CD4-positive, alpha-beta T cell (primary cell): ENCODE data around the gene MCF2L2. TPM values are rescaled to one million over a fixed set of nuclear protein-coding genes. Genes with fewer than 3 reads are reported as not detected.

Experiments used
- ATAC-seq: fragments of 200-7000 bp; cut with Tn5 transposase; one replicate; pipeline ENCODE4 v1.10.0; 2022; ENCODE audit warnings: mild to moderate bottlenecking; ENCODE audit not compliant: poor library complexity
- CTCF ChIA-PET: fragments of 350-600 bp; sonication (Branson Sonifier 250); formaldehyde crosslinking; loops from one replicate; lab custom pipeline; 2021; ENCODE audit warnings: antibody characterized with exemption, inconsistent platforms; lab: Charles Lee
- POLR2A ChIA-PET: fragments of 350-600 bp; sonication (Branson Sonifier 250); formaldehyde crosslinking; loops from one replicate; lab custom pipeline; 2021; ENCODE audit warnings: antibody characterized with exemption, inconsistent platforms; lab: Charles Lee
- DNase-seq, 14 experiments: peaks; one replicate each; pipeline ENCODE4 v3.0.0-alpha.2; 2013 to 2020; ENCODE audit warnings: mixed read lengths in 2 of 14
- H3K27ac ChIP-seq, 2 donors: one replicate each; pipeline versions ENCODE4 v1.5.1 to v1.7.0; 2013; ENCODE audit warnings: low read length in 2 of 2, low read depth in 1 of 2, mild to moderate bottlenecking in 1 of 2
- H3K27me3 ChIP-seq, 2 experiments: 1 replicate in 1 of 2; 2 replicates in 1 of 2; pipeline versions ENCODE4 v1.6.1 to v1.7.0; 2013; ENCODE audit warnings: low read length in 2 of 2, control low read depth in 1 of 2, mild to moderate bottlenecking in 1 of 2, moderate library complexity in 1 of 2; ENCODE audit not compliant: insufficient read depth in 2 of 2, control insufficient read depth in 1 of 2
- H3K36me3 ChIP-seq: one replicate; pipeline ENCODE4 v1.6.1; 2013; ENCODE audit warnings: low read length, control low read depth; ENCODE audit not compliant: insufficient read depth
- H3K4me1 ChIP-seq: one replicate; pipeline ENCODE4 v1.6.1; 2013; ENCODE audit warnings: low read length, control low read depth; ENCODE audit not compliant: insufficient read depth
- H3K4me3 ChIP-seq: one replicate; pipeline ENCODE4 v1.5.1; 2013; ENCODE audit warnings: mild to moderate bottlenecking, low read length, moderate library complexity
- H3K9me3 ChIP-seq, 2 experiments: 1 replicate in 1 of 2; 2 replicates in 1 of 2; pipeline versions ENCODE4 v1.6.1 to v1.7.0; 2013; ENCODE audit warnings: low read length in 2 of 2, mild to moderate bottlenecking in 2 of 2, control low read depth in 1 of 2, moderate library complexity in 1 of 2; ENCODE audit not compliant: control insufficient read depth in 1 of 2, insufficient read depth in 1 of 2
- H3K27ac Mint-ChIP-seq: one replicate; pipeline ENCODE4 v1.8.0; 2020; ENCODE audit warnings: mixed read lengths
- H3K27me3 Mint-ChIP-seq: one replicate; pipeline ENCODE4 v1.8.0; 2021; ENCODE audit warnings: mixed read lengths
- H3K36me3 Mint-ChIP-seq: one replicate; pipeline ENCODE4 v1.8.0; 2021; ENCODE audit warnings: low read depth, mixed read lengths
- H3K4me1 Mint-ChIP-seq: one replicate; pipeline ENCODE4 v1.8.0; 2021; ENCODE audit warnings: low read depth, mixed read lengths
- H3K4me3 Mint-ChIP-seq: one replicate; pipeline ENCODE4 v1.8.0; 2020; ENCODE audit warnings: mild to moderate bottlenecking, mixed read lengths
- H3K9me3 Mint-ChIP-seq: one replicate; pipeline ENCODE4 v1.8.0; 2020; ENCODE audit warnings: mixed read lengths
- intact Hi-C, 2 experiments: fragments of 100-400 bp; cut with DNase I in 1 of 2; cut with micrococcal nuclease in 1 of 2; formaldehyde crosslinking; loops; one replicate each; pipeline versions ENCODE4 v1.15.1 to v1.9.0; 2023 to 2025; cut with DNase I, micrococcal nuclease
- total RNA-seq, 174 experiments: library from RNA in 2 of 174; stranded (reverse) in 2 of 174; gene quantifications; one replicate each; pipeline ENCODE4 v1.2.3 and lab custom pipeline; 2021 to 2026
- TF ChIP-seq, protein P1 (sequence below): fragments of 200-600 bp; IDR thresholded peaks from one replicate; pipeline ENCODE4 v1.8.0; 2022; ENCODE audit warnings: antibody characterized with exemption, mild to moderate bottlenecking

The MCF2L2 gene
- total RNA-seq, 2 experiments from 2014 or later, result 3.8 to 4.1 TPM

DNA sequence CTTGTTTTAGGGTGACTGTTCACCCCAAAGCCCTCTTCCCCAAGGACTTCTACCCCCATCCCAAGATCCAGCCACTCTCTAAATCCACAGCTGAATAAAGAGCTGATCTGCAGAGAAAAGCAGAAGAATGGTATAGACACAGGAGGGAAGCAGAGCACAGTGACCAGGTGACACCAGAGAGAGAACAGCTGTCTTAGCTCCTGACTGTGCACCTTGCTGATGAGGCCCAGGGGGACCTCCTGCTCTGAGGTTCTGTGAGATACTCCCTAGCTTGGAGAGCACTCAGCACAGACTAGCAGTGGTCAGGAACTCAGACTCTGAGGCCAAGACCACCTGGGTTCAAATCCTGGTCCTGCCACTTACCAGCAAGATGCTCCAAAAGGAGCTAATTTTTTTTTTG, 17.7 kb downstream of the MCF2L2 start:
- H3K27ac ChIP-seq, result no peak overlapping the region
- H3K9me3 Mint-ChIP-seq, result no peaks in the 10 kb centered on the region
- no peaks in the 10 kb centered on the region for H3K36me3 Mint-ChIP-seq
- H3K36me3 ChIP-seq, result no peaks in the 10 kb centered on the region
- DNase-seq (no peak), ATAC-seq (no peak)
- TF ChIP-seq, protein P1, sequence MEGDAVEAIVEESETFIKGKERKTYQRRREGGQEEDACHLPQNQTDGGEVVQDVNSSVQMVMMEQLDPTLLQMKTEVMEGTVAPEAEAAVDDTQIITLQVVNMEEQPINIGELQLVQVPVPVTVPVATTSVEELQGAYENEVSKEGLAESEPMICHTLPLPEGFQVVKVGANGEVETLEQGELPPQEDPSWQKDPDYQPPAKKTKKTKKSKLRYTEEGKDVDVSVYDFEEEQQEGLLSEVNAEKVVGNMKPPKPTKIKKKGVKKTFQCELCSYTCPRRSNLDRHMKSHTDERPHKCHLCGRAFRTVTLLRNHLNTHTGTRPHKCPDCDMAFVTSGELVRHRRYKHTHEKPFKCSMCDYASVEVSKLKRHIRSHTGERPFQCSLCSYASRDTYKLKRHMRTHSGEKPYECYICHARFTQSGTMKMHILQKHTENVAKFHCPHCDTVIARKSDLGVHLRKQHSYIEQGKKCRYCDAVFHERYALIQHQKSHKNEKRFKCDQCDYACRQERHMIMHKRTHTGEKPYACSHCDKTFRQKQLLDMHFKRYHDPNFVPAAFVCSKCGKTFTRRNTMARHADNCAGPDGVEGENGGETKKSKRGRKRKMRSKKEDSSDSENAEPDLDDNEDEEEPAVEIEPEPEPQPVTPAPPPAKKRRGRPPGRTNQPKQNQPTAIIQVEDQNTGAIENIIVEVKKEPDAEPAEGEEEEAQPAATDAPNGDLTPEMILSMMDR, result no peak
- no peaks in the 10 kb centered on the region for H3K4me1 Mint-ChIP-seq
- no peaks in the 10 kb centered on the region for H3K9me3 ChIP-seq
- H3K4me3 ChIP-seq, result no peak overlapping the region
- POLR2A ChIA-PET, result no interaction called here
- CTCF ChIA-PET, result no interaction called here
- no peak overlapping the region for H3K4me3 Mint-ChIP-seq
- H3K4me1 ChIP-seq, result no peaks in the 10 kb centered on the region
- no peak overlapping the region for H3K27ac Mint-ChIP-seq
- no peaks in the 10 kb centered on the region for H3K27me3 Mint-ChIP-seq
- intact Hi-C loops, result no loop called here
- no peaks in the 10 kb centered on the region for H3K27me3 ChIP-seq

DNA sequence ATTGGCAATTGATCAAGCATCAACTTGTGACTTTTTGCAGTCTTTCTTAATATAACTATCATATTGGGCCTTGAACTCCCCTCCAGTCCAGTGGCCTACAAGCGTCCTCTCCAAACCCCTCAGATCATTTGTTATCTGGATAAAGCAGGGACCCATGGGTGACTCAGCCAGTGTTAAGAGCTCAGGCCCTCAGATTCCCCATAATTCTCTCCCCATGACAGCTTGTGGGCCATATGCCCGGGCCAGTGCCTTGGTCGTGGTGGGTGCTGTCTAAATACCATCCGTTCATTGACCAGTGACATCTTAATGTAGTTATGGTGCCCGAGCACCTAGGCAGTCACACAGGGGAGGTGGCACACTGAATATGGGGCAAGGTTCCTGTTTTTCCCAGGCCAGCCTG, 18.1 kb downstream of the MCF2L2 start:
- ChIA-PET CTCF (no interaction called here), POLR2A (no interaction called here)
- DNase-seq, result no peak
- H3K27me3 Mint-ChIP-seq, result no peaks in the 10 kb centered on the region
- TF ChIP-seq, protein P1, result no peak
- no peak for ATAC-seq
- Histone ChIP-seq H3K4me3 (no peak overlapping the region), H3K27ac (no peak overlapping the region), H3K36me3 (no peaks in the 10 kb centered on the region), H3K9me3 (no peaks in the 10 kb centered on the region), H3K4me1 (no peaks in the 10 kb centered on the region), H3K27me3 (no peaks in the 10 kb centered on the region)
- intact Hi-C loops, result no loop called here
- H3K36me3 Mint-ChIP-seq, result no peaks in the 10 kb centered on the region
- H3K27ac Mint-ChIP-seq, result no peak overlapping the region
- H3K9me3 Mint-ChIP-seq, result no peaks in the 10 kb centered on the region
- no peaks in the 10 kb centered on the region for H3K4me1 Mint-ChIP-seq
- no peak overlapping the region for H3K4me3 Mint-ChIP-seq

DNA sequence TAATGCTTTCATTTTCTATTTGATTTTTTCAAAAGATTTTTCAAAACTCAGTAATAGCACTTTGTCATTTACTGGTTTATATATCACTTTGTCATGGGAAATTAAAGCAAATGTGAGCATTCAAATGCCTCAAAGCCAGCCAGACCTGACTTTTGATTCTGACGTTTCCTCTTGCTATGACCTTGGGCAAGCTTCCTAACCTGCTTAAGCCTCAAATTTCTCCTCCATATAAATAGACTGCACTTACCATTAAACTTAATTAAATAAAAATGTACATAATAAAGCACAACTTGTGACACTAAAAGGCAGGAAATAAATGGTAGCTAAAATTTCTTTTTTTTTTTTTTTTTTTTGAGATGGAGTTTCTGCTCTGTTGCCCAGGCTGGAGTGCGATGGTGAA, 19.2 kb downstream of the MCF2L2 start:
- DNase-seq (no peak), ATAC-seq (no peak)
- Histone ChIP-seq H3K36me3 (no peaks in the 10 kb centered on the region), H3K9me3 (no peaks in the 10 kb centered on the region), H3K4me3 (no peak overlapping the region), H3K27ac (no peak overlapping the region), H3K4me1 (peaks cover 5% of the 10 kb centered on the region), H3K27me3 (no peaks in the 10 kb centered on the region)
- Mint-ChIP-seq H3K36me3 (no peaks in the 10 kb centered on the region), H3K27ac (no peak overlapping the region), H3K9me3 (no peaks in the 10 kb centered on the region), H3K4me3 (no peak overlapping the region), H3K4me1 (no peaks in the 10 kb centered on the region), H3K27me3 (no peaks in the 10 kb centered on the region)
- CTCF ChIA-PET, result interaction anchor here (0.7 kb wide), 1 partner anchor 247 kb away, joined by 3 read pairs; no protein-coding TSS in a partner anchor
- intact Hi-C loops, result no loop called here
- POLR2A ChIA-PET, result no interaction called here
- TF ChIP-seq, protein P1, result no peak
